ENCODE data around the gene PTPRCAP.

GRCh38 chr11:67450796-67451657 lies 13.5 kb upstream of the PTPRCAP start:
- TF ChIP-seq REST (IDR thresholded peaks at IDR 0.05; ENCODE audit: unreplicated experiment) (no peak), CTCF (conservative IDR thresholded peaks at IDR 0.05; ENCODE audit: low read depth in 2 of 2) (no peak), EZH2 (IDR thresholded peaks at IDR 0.05; ENCODE audit: low read depth, unreplicated experiment) (no peak), NANOG (IDR thresholded peaks at IDR 0.05; ENCODE audit: borderline replicate concordance) (no peak), POLR2AphosphoS5 (IDR thresholded peaks at IDR 0.05; ENCODE audit: low read depth) (no peak), EZH2phosphoT487 (IDR thresholded peaks at IDR 0.05; ENCODE audit: unreplicated experiment) (no peak), CREB1 (CRISPR knock-in tag; IDR thresholded peaks at IDR 0.05; ENCODE audit: low read depth) (no peak), JUNB (IDR thresholded peaks at IDR 0.05; ENCODE audit: unreplicated experiment) (no peak), ZNF331 (CRISPR knock-in tag; IDR thresholded peaks at IDR 0.05; ENCODE audit: low read depth) (no peak), ZNF114 (CRISPR knock-in tag; IDR thresholded peaks at IDR 0.05) (no peak), STAT1 (IDR thresholded peaks at IDR 0.05; ENCODE audit: unreplicated experiment) (no peak), ETS1 (IDR thresholded peaks at IDR 0.05) (no peak)
